GM12878 (cell line): ENCODE measurements around the gene LRP1. TPM values are rescaled to one million over a fixed set of nuclear protein-coding genes. Genes with fewer than 3 reads are reported as not detected.

ENCODE experiments used
- ATAC-seq: fragments of 200-7000 bp; cut with Tn5 transposase; 3 replicates; pipeline ENCODE4 v1.9.1; 2020; ENCODE audit warnings: mild to moderate bottlenecking, moderate library complexity
- BruUV-seq: library from RNA; stranded (reverse); fragments of 400-500 nt; replicated peaks from 2 replicates; lab custom pipeline; 2021; lab: Mats Ljungman, UMichigan
- CTCF ChIA-PET: fragments of 300-600 bp; sonication (Branson Sonifier 250); formaldehyde crosslinking; extraction: SDS; loops from one replicate; lab custom pipeline; 2021; ENCODE audit warnings: inconsistent platforms; lab: Yijun Ruan, JAX
- POLR2A ChIA-PET: fragments of 350-600 bp; formaldehyde crosslinking; extraction: SDS; loops from one replicate; lab custom pipeline; 2021; ENCODE audit warnings: inconsistent platforms; lab: Charles Lee
- RAD21 ChIA-PET: fragments of 300-600 bp; sonication (Branson Sonifier 250); formaldehyde crosslinking; loops from one replicate; lab custom pipeline; 2023; ENCODE audit warnings: antibody characterized with exemption; ENCODE audit not compliant: unreplicated experiment; lab: Charles Lee
- SMC1A ChIA-PET: fragments of 300-600 bp; sonication (Branson Sonifier 250); formaldehyde crosslinking; loops from one replicate; lab custom pipeline; 2023; ENCODE audit not compliant: unreplicated experiment, uncharacterized antibody; lab: Charles Lee
- DNase-seq: peaks from one replicate; pipeline ENCODE4 v3.0.0-alpha.2; 2011; ENCODE audit warnings: low read depth, low spot score
- FAIRE-seq: peaks from 3 replicates; lab custom pipeline; 2011; peaks lifted over from hg19 to GRCh38; lab: Jason Lieb, UNC
- H2AFZ ChIP-seq: 2 replicates; pipeline ENCODE4 v1.6.0; 2011; ENCODE audit warnings: low read depth, low read length, control low read depth; ENCODE audit not compliant: control insufficient read depth
- H3K27ac ChIP-seq: 2 replicates; pipeline ENCODE4 v1.5.1; 2011; ENCODE audit warnings: control low read depth; ENCODE audit not compliant: control insufficient read depth, insufficient read depth
- H3K27me3 ChIP-seq, 2 experiments: replicated peaks in 1 of 2; 2 replicates each; pipeline versions ENCODE4 v1.6.0 to v1.6.1; 2011; ENCODE audit warnings: low read length in 1 of 2; ENCODE audit not compliant: control insufficient read depth in 2 of 2, insufficient read depth in 2 of 2
- H3K36me3 ChIP-seq, 2 experiments: 2 replicates each; pipeline ENCODE4 v1.5.1; 2011; ENCODE audit warnings: low read length in 1 of 2; ENCODE audit not compliant: control insufficient read depth in 2 of 2, insufficient read depth in 2 of 2
- H3K4me1 ChIP-seq: 2 replicates; pipeline ENCODE4 v1.6.1; 2011; ENCODE audit warnings: mild to moderate bottlenecking, low read length, moderate library complexity, mixed read lengths; ENCODE audit not compliant: control insufficient read depth, insufficient read depth
- H3K4me2 ChIP-seq: 2 replicates; pipeline ENCODE4 v1.6.0; 2011; ENCODE audit warnings: control low read depth; ENCODE audit not compliant: control insufficient read depth, insufficient read depth
- H3K4me3 ChIP-seq: fragments of 200-600 bp; sonication (generic); 2 replicates; pipeline ENCODE4 v1.5.1; 2016
- H3K79me2 ChIP-seq: 2 replicates; pipeline ENCODE4 v1.6.0; 2011; ENCODE audit warnings: low read length; ENCODE audit not compliant: control insufficient read depth, insufficient read depth
- H3K9ac ChIP-seq: 2 replicates; pipeline ENCODE4 v1.8.0; 2011; ENCODE audit warnings: low read length, control low read depth, mixed read lengths; ENCODE audit not compliant: control insufficient read depth, insufficient read depth
- H3K9me3 ChIP-seq: replicated peaks from 3 replicates; pipeline ENCODE4 v1.5.1; 2011; ENCODE audit warnings: mild to moderate bottlenecking, low read length; ENCODE audit not compliant: control insufficient read depth, insufficient read depth
- H4K20me1 ChIP-seq: 2 replicates; pipeline ENCODE4 v1.6.0; 2011; ENCODE audit not compliant: control insufficient read depth, insufficient read depth
- BCL11A ChIP-seq: IDR thresholded peaks from 2 replicates; pipeline ENCODE4 v1.6.1; 2011; ENCODE audit warnings: low read depth, low read length
- CHD4 ChIP-seq: fragments of 200-600 bp; sonication (generic); IDR thresholded peaks from 2 replicates; pipeline ENCODE4 v1.6.1; 2016; ENCODE audit warnings: mild to moderate bottlenecking
- MTA3 ChIP-seq: IDR thresholded peaks from 2 replicates; pipeline ENCODE4 v1.6.1; 2012; ENCODE audit warnings: low read length, inconsistent platforms, borderline replicate concordance
- MYB ChIP-seq: fragments of 150-350 bp; IDR thresholded peaks from 2 replicates; pipeline ENCODE4 v1.6.1; 2014; ENCODE audit warnings: mild to moderate bottlenecking, low read depth, low read length, borderline replicate concordance
- NFXL1 ChIP-seq: fragments of 450-650 bp; IDR thresholded peaks from 2 replicates; pipeline ENCODE4 v1.6.1; 2017; ENCODE audit warnings: antibody characterized with exemption, mild to moderate bottlenecking, borderline replicate concordance
- NFYA ChIP-seq: IDR thresholded peaks from 2 replicates; pipeline ENCODE4 v1.6.1; 2011; ENCODE audit warnings: low read depth, mild to moderate bottlenecking, low read length, improper control_type of control experiment, borderline replicate concordance
- NRF1 ChIP-seq: conservative IDR thresholded peaks from 2 replicates; pipeline ENCODE4 v1.6.1; 2011; ENCODE audit warnings: mild to moderate bottlenecking, low read depth, low read length, improper control_type of control experiment
- POU2F2 ChIP-seq: IDR thresholded peaks from 3 replicates; pipeline ENCODE4 v1.6.1; 2011; ENCODE audit warnings: low read depth, mild to moderate bottlenecking, low read length, borderline replicate concordance
- REST ChIP-seq: IDR thresholded peaks from 2 replicates; pipeline ENCODE4 v1.6.1; 2012; ENCODE audit warnings: mild to moderate bottlenecking, low read depth, low read length
- SMARCA5 ChIP-seq: fragments of 450-650 bp; IDR thresholded peaks from 2 replicates; pipeline ENCODE4 v1.6.1; 2017; ENCODE audit warnings: mild to moderate bottlenecking
- WGBS: methylation state at CpG from one replicate; pipeline ENCODE4 v1.1.6; 2016; ENCODE audit warnings: low lambda C conversion rate; ENCODE audit not compliant: insufficient replicate concordance, insufficient coverage; ENCODE audit errors: missing lambda C conversion rate; 5-methylcytosine and 5-hydroxymethylcytosine counted together
- in situ Hi-C: fragments of 300-500 bp; cut with MboI; formaldehyde crosslinking; loops from 9 replicates; pipeline ENCODE4 v1.14.3; 2018; ENCODE audit warnings: mixed read lengths
- intact Hi-C: fragments of 100-400 bp; cut with micrococcal nuclease; formaldehyde crosslinking; loops from one replicate; pipeline ENCODE4 v1.14.2; 2022; ENCODE audit not compliant: unreplicated experiment
- polyA plus RNA-seq, 11 experiments: library from polyadenylated mRNA; depleted of rRNA in 4 of 11; unstranded in 6 of 11; stranded (reverse) in 5 of 11; fragments of >200 nt; fragmentation: Nextera tagmentation in 4 of 11; fragmentation: Illumina TruSeq in 1 of 11; extraction: Ambion mirVana in 4 of 11; extraction: Trizol in 1 of 11; gene quantifications; 1 replicate in 1 of 11; 2 replicates in 10 of 11; pipeline versions ENCODE4 v1.2.1 to v1.2.3, GENCODE V29; 2011 to 2016; ENCODE audit warnings: inconsistent platforms in 2 of 11, missing spikeins in 2 of 11, low read depth in 1 of 11
- total RNA-seq, 4 experiments: library from RNA; depleted of rRNA in 3 of 4; stranded (reverse); fragments of >200 nt in 3 of 4; fragmentation: Illumina TruSeq in 1 of 4; extraction: Trizol in 1 of 4; gene quantifications; 2 replicates each; pipeline versions ENCODE4 v1.2.1 to v1.2.3, GENCODE V29; 2013 to 2021
- TF ChIP-seq, protein P1 (sequence below): fragments of 150-350 bp; IDR thresholded peaks from 2 replicates; pipeline ENCODE4 v1.6.1; 2014; ENCODE audit warnings: mild to moderate bottlenecking, low read depth, low read length
- TF ChIP-seq, protein P2 (sequence below): fragments of 450-650 bp; formaldehyde crosslinking; IDR thresholded peaks from 2 replicates; pipeline ENCODE4 v1.4.0; 2020; ENCODE audit warnings: mild to moderate bottlenecking, moderate library complexity
- TF ChIP-seq, protein P3 (sequence below): fragments of 450-650 bp; formaldehyde crosslinking; IDR thresholded peaks from 2 replicates; pipeline ENCODE4 v1.4.0; 2022; ENCODE audit warnings: mild to moderate bottlenecking, moderate library complexity

Gene LRP1
- total and polyA plus RNA-seq, 10 of the 15 experiments (the other 5 are each of a cell fraction or from before 2014, with no cell fraction given): under 0.01 to 1.1 (median 0.20) TPM; not detected in 2

DNA sequence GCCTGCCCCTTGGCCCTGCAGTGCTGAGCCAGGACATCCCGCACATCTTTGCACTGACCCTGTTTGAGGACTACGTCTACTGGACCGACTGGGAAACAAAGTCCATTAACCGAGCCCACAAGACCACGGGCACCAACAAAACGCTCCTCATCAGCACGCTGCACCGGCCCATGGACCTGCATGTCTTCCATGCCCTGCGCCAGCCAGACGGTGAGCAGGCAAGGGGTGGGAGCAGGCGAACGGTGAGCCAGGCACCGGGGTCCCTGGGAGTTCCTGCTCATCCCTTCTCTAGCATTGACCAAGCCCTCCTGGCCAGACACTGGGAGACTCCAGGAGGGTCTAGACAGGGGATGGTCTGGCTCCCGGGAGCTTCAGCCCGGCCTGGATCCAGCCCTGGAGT lies 70.9 kb downstream of the LRP1 start:
- no peak overlapping the region for H3K4me2 ChIP-seq
- 45% methylated on average over 15 of the region's 15 CpGs for WGBS
- DNase-seq (no peak), ATAC-seq (no peak), FAIRE-seq (no peak)
- no peak overlapping the region for H3K27ac ChIP-seq
- intact Hi-C loops (no loop called here), in situ Hi-C loops (no loop called here)
- no peak overlapping the region for H3K4me3 ChIP-seq
- SMC1A ChIA-PET: no interaction called here
- no peak overlapping the region for H3K9ac ChIP-seq
- RAD21 ChIA-PET: no interaction called here
- BruUV-seq: no TSS peak
- H3K27me3 ChIP-seq: no peaks in the 10 kb centered on the region
- CTCF ChIA-PET: no interaction called here
- POLR2A ChIA-PET: no interaction called here
- no peaks in the 10 kb centered on the region for H3K9me3 ChIP-seq
- no peak overlapping the region for H2AFZ ChIP-seq
- no peaks in the 10 kb centered on the region for H3K79me2 ChIP-seq
- H3K4me1 ChIP-seq: no peaks in the 10 kb centered on the region
- H4K20me1 ChIP-seq: no peaks in the 10 kb centered on the region
- no peaks in the 10 kb centered on the region; a peak in 1 of 4 replicates for H3K36me3 ChIP-seq
- TF ChIP-seq SMARCA5: no peak
- no peak for TF ChIP-seq NRF1
- TF ChIP-seq, protein P1, sequence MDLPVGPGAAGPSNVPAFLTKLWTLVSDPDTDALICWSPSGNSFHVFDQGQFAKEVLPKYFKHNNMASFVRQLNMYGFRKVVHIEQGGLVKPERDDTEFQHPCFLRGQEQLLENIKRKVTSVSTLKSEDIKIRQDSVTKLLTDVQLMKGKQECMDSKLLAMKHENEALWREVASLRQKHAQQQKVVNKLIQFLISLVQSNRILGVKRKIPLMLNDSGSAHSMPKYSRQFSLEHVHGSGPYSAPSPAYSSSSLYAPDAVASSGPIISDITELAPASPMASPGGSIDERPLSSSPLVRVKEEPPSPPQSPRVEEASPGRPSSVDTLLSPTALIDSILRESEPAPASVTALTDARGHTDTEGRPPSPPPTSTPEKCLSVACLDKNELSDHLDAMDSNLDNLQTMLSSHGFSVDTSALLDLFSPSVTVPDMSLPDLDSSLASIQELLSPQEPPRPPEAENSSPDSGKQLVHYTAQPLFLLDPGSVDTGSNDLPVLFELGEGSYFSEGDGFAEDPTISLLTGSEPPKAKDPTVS: no peak
- TF ChIP-seq BCL11A: no peak
- TF ChIP-seq MYB: no peak
- TF ChIP-seq, protein P2, sequence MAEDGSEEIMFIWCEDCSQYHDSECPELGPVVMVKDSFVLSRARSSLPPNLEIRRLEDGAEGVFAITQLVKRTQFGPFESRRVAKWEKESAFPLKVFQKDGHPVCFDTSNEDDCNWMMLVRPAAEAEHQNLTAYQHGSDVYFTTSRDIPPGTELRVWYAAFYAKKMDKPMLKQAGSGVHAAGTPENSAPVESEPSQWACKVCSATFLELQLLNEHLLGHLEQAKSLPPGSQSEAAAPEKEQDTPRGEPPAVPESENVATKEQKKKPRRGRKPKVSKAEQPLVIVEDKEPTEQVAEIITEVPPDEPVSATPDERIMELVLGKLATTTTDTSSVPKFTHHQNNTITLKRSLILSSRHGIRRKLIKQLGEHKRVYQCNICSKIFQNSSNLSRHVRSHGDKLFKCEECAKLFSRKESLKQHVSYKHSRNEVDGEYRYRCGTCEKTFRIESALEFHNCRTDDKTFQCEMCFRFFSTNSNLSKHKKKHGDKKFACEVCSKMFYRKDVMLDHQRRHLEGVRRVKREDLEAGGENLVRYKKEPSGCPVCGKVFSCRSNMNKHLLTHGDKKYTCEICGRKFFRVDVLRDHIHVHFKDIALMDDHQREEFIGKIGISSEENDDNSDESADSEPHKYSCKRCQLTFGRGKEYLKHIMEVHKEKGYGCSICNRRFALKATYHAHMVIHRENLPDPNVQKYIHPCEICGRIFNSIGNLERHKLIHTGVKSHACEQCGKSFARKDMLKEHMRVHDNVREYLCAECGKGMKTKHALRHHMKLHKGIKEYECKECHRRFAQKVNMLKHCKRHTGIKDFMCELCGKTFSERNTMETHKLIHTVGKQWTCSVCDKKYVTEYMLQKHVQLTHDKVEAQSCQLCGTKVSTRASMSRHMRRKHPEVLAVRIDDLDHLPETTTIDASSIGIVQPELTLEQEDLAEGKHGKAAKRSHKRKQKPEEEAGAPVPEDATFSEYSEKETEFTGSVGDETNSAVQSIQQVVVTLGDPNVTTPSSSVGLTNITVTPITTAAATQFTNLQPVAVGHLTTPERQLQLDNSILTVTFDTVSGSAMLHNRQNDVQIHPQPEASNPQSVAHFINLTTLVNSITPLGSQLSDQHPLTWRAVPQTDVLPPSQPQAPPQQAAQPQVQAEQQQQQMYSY (CRISPR knock-in tag): no peak
- TF ChIP-seq POU2F2: no peak
- no peak for TF ChIP-seq REST
- TF ChIP-seq, protein P3, sequence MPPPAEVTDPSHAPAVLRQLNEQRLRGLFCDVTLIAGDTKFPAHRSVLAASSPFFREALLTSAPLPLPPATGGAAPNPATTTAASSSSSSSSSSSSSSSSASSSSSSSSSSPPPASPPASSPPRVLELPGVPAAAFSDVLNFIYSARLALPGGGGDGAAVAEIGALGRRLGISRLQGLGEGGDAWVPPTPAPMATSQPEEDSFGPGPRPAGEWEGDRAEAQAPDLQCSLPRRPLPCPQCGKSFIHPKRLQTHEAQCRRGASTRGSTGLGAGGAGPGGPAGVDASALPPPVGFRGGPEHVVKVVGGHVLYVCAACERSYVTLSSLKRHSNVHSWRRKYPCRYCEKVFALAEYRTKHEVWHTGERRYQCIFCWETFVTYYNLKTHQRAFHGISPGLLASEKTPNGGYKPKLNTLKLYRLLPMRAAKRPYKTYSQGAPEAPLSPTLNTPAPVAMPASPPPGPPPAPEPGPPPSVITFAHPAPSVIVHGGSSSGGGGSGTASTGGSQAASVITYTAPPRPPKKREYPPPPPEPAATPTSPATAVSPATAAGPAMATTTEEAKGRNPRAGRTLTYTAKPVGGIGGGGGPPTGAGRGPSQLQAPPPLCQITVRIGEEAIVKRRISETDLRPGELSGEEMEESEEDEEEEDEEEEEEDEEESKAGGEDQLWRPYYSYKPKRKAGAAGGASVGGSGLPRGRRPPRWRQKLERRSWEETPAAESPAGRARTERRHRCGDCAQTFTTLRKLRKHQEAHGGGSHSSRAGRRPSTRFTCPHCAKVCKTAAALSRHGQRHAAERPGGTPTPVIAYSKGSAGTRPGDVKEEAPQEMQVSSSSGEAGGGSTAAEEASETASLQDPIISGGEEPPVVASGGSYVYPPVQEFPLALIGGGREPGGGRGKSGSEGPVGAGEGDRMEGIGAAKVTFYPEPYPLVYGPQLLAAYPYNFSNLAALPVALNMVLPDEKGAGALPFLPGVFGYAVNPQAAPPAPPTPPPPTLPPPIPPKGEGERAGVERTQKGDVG (CRISPR knock-in tag): no peak
- TF ChIP-seq NFYA: no peak
- TF ChIP-seq CHD4: no peak
- TF ChIP-seq NFXL1: no peak
- no peak for TF ChIP-seq MTA3
